Measurements from ENCODE around the gene PTTG1IP. TPM values are rescaled to one million over a fixed set of nuclear protein-coding genes. Genes with fewer than 3 reads are reported as not detected.

The PTTG1IP gene
- total and polyA plus RNA-seq, 2 of the 13 experiments (the other 11 are each of a cell fraction or from before 2014, with no cell fraction given): 161 to 700 TPM

GRCh38 chr21:44871576-44872269, 1.8 kb downstream of the PTTG1IP start (continued):
- TF ChIP-seq MAF1 (CRISPR knock-in tag; IDR thresholded peaks at IDR 0.05; ENCODE audit: borderline replicate concordance) (no peak), RBFOX2 (IDR thresholded peaks at IDR 0.05; ENCODE audit: low read depth, low read length) (0 out of 2 replicates have a peak, but pooled peaks have one; percentile 46), ZNF557 (CRISPR knock-in tag; IDR thresholded peaks at IDR 0.05) (no peak), PATZ1 (CRISPR knock-in tag; IDR thresholded peaks at IDR 0.05) (0 out of 2 replicates have a peak, but pooled peaks have one; percentile 12), CEBPB (IDR thresholded peaks at IDR 0.05; ENCODE audit: borderline replicate concordance, low read depth, low read length) (0 out of 2 replicates have a peak, but pooled peaks have one; percentile 12), MXD3 (CRISPR knock-in tag; IDR thresholded peaks at IDR 0.05) (peak; percentile 34; the same call in 1 of the 2 replicates), ESRRA (CRISPR knock-in tag; IDR thresholded peaks at IDR 0.05; ENCODE audit: low read depth) (no peak), CBX2 (IDR thresholded peaks at IDR 0.05; ENCODE audit: low read depth, low read length) (no peak), CBX2 (CRISPR knock-in tag; IDR thresholded peaks at IDR 0.05; ENCODE audit: low read depth) (no peak), ZNF160 (CRISPR knock-in tag; IDR thresholded peaks at IDR 0.05) (0 out of 2 replicates have a peak, but pooled peaks have one; percentile 27), ZC3H13 (CRISPR knock-in tag; IDR thresholded peaks at IDR 0.05) (peak; percentile 46; the same call in 1 of the 2 replicates), ZNF318 (CRISPR knock-in tag; IDR thresholded peaks at IDR 0.05) (peak; percentile 55; the same call in 1 of the 2 replicates), MZF1 (CRISPR knock-in tag; IDR thresholded peaks at IDR 0.05; ENCODE audit: borderline replicate concordance) (no peak), HDAC2 (CRISPR knock-in tag; IDR thresholded peaks at IDR 0.05) (peak; percentile 17), KLF11 (CRISPR knock-in tag; IDR thresholded peaks at IDR 0.05) (0 out of 2 replicates have a peak, but pooled peaks have one; percentile 55), ZNF703 (CRISPR knock-in tag; IDR thresholded peaks at IDR 0.05; ENCODE audit: borderline replicate concordance) (0 out of 2 replicates have a peak, but pooled peaks have one; percentile 41), TGIF2 (CRISPR knock-in tag; IDR thresholded peaks at IDR 0.05) (peak; percentile 59; the same call in 1 of the 2 replicates), MTF1 (CRISPR knock-in tag; IDR thresholded peaks at IDR 0.05) (no peak), RBM22 (optimal IDR thresholded peaks at IDR 0.05; ENCODE audit: low read length) (peak; percentile 38), MEIS1 (CRISPR knock-in tag; IDR thresholded peaks at IDR 0.05; ENCODE audit: borderline replicate concordance) (0 out of 2 replicates have a peak, but pooled peaks have one; percentile 19)

Measured in HepG2 (cell line).